HG02981 (cell line): ENCODE data around the gene CSTF1.
"Not testable (repeated sequence)": the region's sequence is repeated elsewhere in the genome, so short reads cannot be mapped to it uniquely, and the experiment has no call there.

Source experiments
- ATAC-seq: cut with Tn5 transposase; IDR thresholded peaks from one replicate; pipeline ENCODE4 v1.9.1; 2021; ENCODE audit warnings: mild to moderate bottlenecking, moderate library complexity; ENCODE audit not compliant: unreplicated experiment

Gene CSTF1

GRCh38 chr20:56403465-56403864, 11.0 kb downstream of the CSTF1 start:
- ATAC-seq: no peak

GRCh38 chr20:56405356-56405755, 12.9 kb downstream of the CSTF1 start:
- not testable (repeated sequence) for ATAC-seq

- no peak for ATAC-seq
These were observed 14.5 kb downstream of the CSTF1 start for GRCh38 chr20:56406910-56407309.

GRCh38 chr20:56409521-56409920, 17.1 kb downstream of the CSTF1 start:
- ATAC-seq: no peak

- ATAC-seq: no peak
These were observed 17.5 kb downstream of the CSTF1 start for GRCh38 chr20:56409956-56410355.

GRCh38 chr20:56411287-56411686, 18.8 kb downstream of the CSTF1 start:
- ATAC-seq: not testable (repeated sequence)

- ATAC-seq: peak; percentile 78
These were observed 19.5 kb downstream of the CSTF1 start, which contains the start of gene CASS4 for GRCh38 chr20:56411759-56412472. TSS of gene CASS4 (plus strand) at chr20:56412260. CDS start at chr20:56412459, 199 bp downstream.

- no peak for ATAC-seq
These were observed 20.0 kb downstream of the CSTF1 start for GRCh38 chr20:56412473-56412790.

GRCh38 chr20:56412949-56413348, 20.5 kb downstream of the CSTF1 start:
- no peak for ATAC-seq

GRCh38 chr20:56414842-56415765, 22.7 kb downstream of the CSTF1 start:
- ATAC-seq: no peak

GRCh38 chr20:56417402-56417801, 25.0 kb downstream of the CSTF1 start:
- no peak for ATAC-seq

- no peak for ATAC-seq
These were observed 25.5 kb downstream of the CSTF1 start for GRCh38 chr20:56417911-56418310.

- ATAC-seq: no peak
These were observed 26.0 kb downstream of the CSTF1 start for GRCh38 chr20:56418385-56418861.

- no peak for ATAC-seq
These were observed 27.6 kb downstream of the CSTF1 start for GRCh38 chr20:56420028-56420427.

GRCh38 chr20:56420940-56421688, 28.7 kb downstream of the CSTF1 start:
- no peak for ATAC-seq

- no peak for ATAC-seq
These were observed 29.8 kb downstream of the CSTF1 start for GRCh38 chr20:56422076-56422823.

GRCh38 chr20:56422824-56423189, 30.4 kb downstream of the CSTF1 start:
- no peak for ATAC-seq

GRCh38 chr20:56423211-56423610, 30.8 kb downstream of the CSTF1 start:
- ATAC-seq: no peak

GRCh38 chr20:56423886-56424285, 31.4 kb downstream of the CSTF1 start:
- ATAC-seq: no peak

GRCh38 chr20:56424931-56425330, 32.5 kb downstream of the CSTF1 start:
- ATAC-seq: no peak

GRCh38 chr20:56426026-56426425, 33.6 kb downstream of the CSTF1 start:
- ATAC-seq: no peak
